K562 (cell line): ENCODE results near the gene STX3. TPM values are rescaled to one million over a fixed set of nuclear protein-coding genes. Genes with fewer than 3 reads are reported as not detected.

ENCODE experiments used
- CBFA2T2 ChIP-seq: fragments of 450-650 bp; conservative IDR thresholded peaks from 2 replicates; pipeline ENCODE4 v1.6.1; 2017; ENCODE audit warnings: mild to moderate bottlenecking
- CBX1 ChIP-seq: sonication (generic); IDR thresholded peaks from 2 replicates; pipeline ENCODE4 v1.6.1; 2016; ENCODE audit warnings: antibody characterized with exemption, low read depth, mild to moderate bottlenecking
- CBX3 ChIP-seq, 2 experiments: IDR thresholded peaks; 1 replicate in 1 of 2; 2 replicates in 1 of 2; pipeline ENCODE4 v1.6.1; 2012; ENCODE audit warnings: inconsistent platforms in 2 of 2, low read length in 2 of 2, borderline replicate concordance in 1 of 2, control low read depth in 1 of 2
- ETV6 ChIP-seq, 3 experiments: fragments of 150-350 bp in 1 of 3; sonication (generic) in 1 of 3; formaldehyde crosslinking in 1 of 3; IDR thresholded peaks; 2 replicates each; pipeline versions ENCODE4 v1.6.1 to v1.8.0; 2014 to 2022; ENCODE audit warnings: borderline replicate concordance in 2 of 3, low read depth in 2 of 3, antibody characterized with exemption in 1 of 3, low read length in 1 of 3, mild to moderate bottlenecking in 1 of 3, missing genetic modification reagents in 1 of 3
- EZH2 ChIP-seq: IDR thresholded peaks from 2 replicates; pipeline ENCODE4 v1.6.1; 2012; ENCODE audit warnings: low read depth, mild to moderate bottlenecking, inconsistent platforms, low read length, borderline replicate concordance
- HDAC3 ChIP-seq: fragments of 450-650 bp; IDR thresholded peaks from 2 replicates; pipeline ENCODE4 v1.6.1; 2018; ENCODE audit warnings: borderline replicate concordance, mild to moderate bottlenecking, moderate library complexity; ENCODE audit not compliant: partially characterized antibody
- KAT2B ChIP-seq: IDR thresholded peaks from one replicate; pipeline ENCODE4 v1.6.1; 2012; ENCODE audit warnings: low read depth, mild to moderate bottlenecking, control low read depth, inconsistent platforms, low read length, moderate library complexity
- MLLT1 ChIP-seq, 2 experiments: fragments of 450-650 bp; IDR thresholded peaks; 2 replicates each; pipeline ENCODE4 v1.6.1; 2016
- MXI1 ChIP-seq: IDR thresholded peaks from 2 replicates; pipeline ENCODE4 v1.6.1; 2011; ENCODE audit warnings: low read depth, mild to moderate bottlenecking, improper control_type of control experiment, low read length
- NCOR1 ChIP-seq: fragments of 450-650 bp; IDR thresholded peaks from 2 replicates; pipeline ENCODE4 v1.6.1; 2016; ENCODE audit warnings: mild to moderate bottlenecking, moderate library complexity
- NFIX ChIP-seq: fragments of 250-450 bp; sonication (Bioruptor Pico); IDR thresholded peaks from 2 replicates; pipeline ENCODE4 v1.4.0; 2020; ENCODE audit warnings: low read depth, mild to moderate bottlenecking, moderate library complexity
- RBM14 ChIP-seq: fragments of 200-400 bp; formaldehyde crosslinking; IDR thresholded peaks from 2 replicates; pipeline ENCODE4 v1.6.1; 2018; ENCODE audit warnings: low read depth, mild to moderate bottlenecking, low read length, moderate library complexity, borderline replicate concordance; ENCODE audit not compliant: insufficient read depth
- SMARCC2 ChIP-seq: fragments of 450-650 bp; IDR thresholded peaks from 2 replicates; pipeline ENCODE4 v1.6.1; 2017; ENCODE audit warnings: antibody characterized with exemption, moderate library complexity, mild to moderate bottlenecking, low read depth
- THAP12 ChIP-seq: fragments of 250-450 bp; sonication (Bioruptor Pico); IDR thresholded peaks from 2 replicates; pipeline ENCODE4 v1.9.0; 2021; ENCODE audit warnings: mild to moderate bottlenecking, inconsistent platforms
- TSHZ1 ChIP-seq: fragments of 250-450 bp; sonication (Bioruptor Pico); IDR thresholded peaks from 2 replicates; pipeline ENCODE4 v1.4.0; 2020; ENCODE audit warnings: mild to moderate bottlenecking, moderate library complexity
- ZBTB7A ChIP-seq: IDR thresholded peaks from 2 replicates; pipeline ENCODE4 v1.6.1; 2011; ENCODE audit warnings: low read depth, mild to moderate bottlenecking, low read length, moderate library complexity, borderline replicate concordance; ENCODE audit not compliant: control insufficient read depth
- ZBTB9 ChIP-seq: fragments of 450-650 bp; formaldehyde crosslinking; IDR thresholded peaks from 2 replicates; pipeline ENCODE4 v1.4.0; 2020; ENCODE audit warnings: mild to moderate bottlenecking, moderate library complexity
- ZNF197 ChIP-seq: fragments of 200-800 bp; sonication (Bioruptor generic); IDR thresholded peaks from 2 replicates; pipeline ENCODE4 v1.6.1; 2016; ENCODE audit warnings: low read depth, missing genetic modification characterization, missing compliant biosample characterization
- polyA plus RNA-seq, 8 experiments: library from polyadenylated mRNA; depleted of rRNA in 4 of 8; stranded (reverse) in 5 of 8; unstranded in 3 of 8; fragments of >200 nt; fragmentation: Nextera tagmentation in 2 of 8; fragmentation: Illumina TruSeq in 1 of 8; extraction: Ambion mirVana in 2 of 8; extraction: Trizol in 1 of 8; gene quantifications; 2 replicates each; pipeline versions ENCODE4 v1.2.1 to v1.2.3, GENCODE V29; 2011 to 2014; ENCODE audit warnings: inconsistent platforms in 1 of 8, missing spikeins in 1 of 8
- total RNA-seq, 7 experiments: library from RNA; depleted of rRNA in 6 of 7; stranded (reverse); fragments of >200 nt in 6 of 7; fragmentation: Illumina TruSeq in 2 of 7; extraction: Trizol in 2 of 7; gene quantifications; 2 replicates each; pipeline versions ENCODE4 v1.2.1 to v1.2.3, GENCODE V29; 2011 to 2021; ENCODE audit warnings: low replicate concordance in 1 of 7

The STX3 gene
- total and polyA plus RNA-seq, 9 of the 15 experiments (the other 6 are each of a cell fraction or from before 2014, with no cell fraction given) = 12.0 to 91.6 (median 48.7) TPM

GRCh38 chr11:59766542-59767224, 11.5 kb downstream of the STX3 start (continued):
- no peak for TF ChIP-seq THAP12 (CRISPR knock-in tag)
- no peak for TF ChIP-seq HDAC3
- TF ChIP-seq EZH2 = no peak
- TF ChIP-seq NCOR1 = peak; percentile 63
- no peak for TF ChIP-seq ZBTB9 (CRISPR knock-in tag)
- TF ChIP-seq CBX3 (IDR thresholded peaks at IDR 0.05; ENCODE audit: borderline replicate concordance in 1 of 2, low read length in 2 of 2) = no peak; a peak in 1 of 3 replicates
- TF ChIP-seq KAT2B = no peak
- no peak for TF ChIP-seq ZBTB7A
- no peak for TF ChIP-seq TSHZ1 (CRISPR knock-in tag)
- TF ChIP-seq NFIX (CRISPR knock-in tag) = no peak
- TF ChIP-seq CBX1 = no peak
- peak; percentile 71 for TF ChIP-seq CBFA2T2
- TF ChIP-seq ZNF197 (CRISPR knock-in tag) = no peak
- TF ChIP-seq MLLT1 (IDR thresholded peaks at IDR 0.05) = no peak
- no peak for TF ChIP-seq ETV6 (IDR thresholded peaks at IDR 0.05; ENCODE audit: borderline replicate concordance in 1 of 2, low read depth in 2 of 2, low read length in 1 of 2)
- TF ChIP-seq ETV6 (CRISPR knock-in tag; IDR thresholded peaks at IDR 0.05; ENCODE audit: borderline replicate concordance) = no peak
- no peak for TF ChIP-seq RBM14
- TF ChIP-seq SMARCC2 = no peak
- TF ChIP-seq MXI1 = no peak
